ENCODE measurements around the gene MAP2K5.

GRCh38 chr15:67835297-67836133 is 293.0 kb downstream of the MAP2K5 start:
- TF ChIP-seq, protein P1, sequence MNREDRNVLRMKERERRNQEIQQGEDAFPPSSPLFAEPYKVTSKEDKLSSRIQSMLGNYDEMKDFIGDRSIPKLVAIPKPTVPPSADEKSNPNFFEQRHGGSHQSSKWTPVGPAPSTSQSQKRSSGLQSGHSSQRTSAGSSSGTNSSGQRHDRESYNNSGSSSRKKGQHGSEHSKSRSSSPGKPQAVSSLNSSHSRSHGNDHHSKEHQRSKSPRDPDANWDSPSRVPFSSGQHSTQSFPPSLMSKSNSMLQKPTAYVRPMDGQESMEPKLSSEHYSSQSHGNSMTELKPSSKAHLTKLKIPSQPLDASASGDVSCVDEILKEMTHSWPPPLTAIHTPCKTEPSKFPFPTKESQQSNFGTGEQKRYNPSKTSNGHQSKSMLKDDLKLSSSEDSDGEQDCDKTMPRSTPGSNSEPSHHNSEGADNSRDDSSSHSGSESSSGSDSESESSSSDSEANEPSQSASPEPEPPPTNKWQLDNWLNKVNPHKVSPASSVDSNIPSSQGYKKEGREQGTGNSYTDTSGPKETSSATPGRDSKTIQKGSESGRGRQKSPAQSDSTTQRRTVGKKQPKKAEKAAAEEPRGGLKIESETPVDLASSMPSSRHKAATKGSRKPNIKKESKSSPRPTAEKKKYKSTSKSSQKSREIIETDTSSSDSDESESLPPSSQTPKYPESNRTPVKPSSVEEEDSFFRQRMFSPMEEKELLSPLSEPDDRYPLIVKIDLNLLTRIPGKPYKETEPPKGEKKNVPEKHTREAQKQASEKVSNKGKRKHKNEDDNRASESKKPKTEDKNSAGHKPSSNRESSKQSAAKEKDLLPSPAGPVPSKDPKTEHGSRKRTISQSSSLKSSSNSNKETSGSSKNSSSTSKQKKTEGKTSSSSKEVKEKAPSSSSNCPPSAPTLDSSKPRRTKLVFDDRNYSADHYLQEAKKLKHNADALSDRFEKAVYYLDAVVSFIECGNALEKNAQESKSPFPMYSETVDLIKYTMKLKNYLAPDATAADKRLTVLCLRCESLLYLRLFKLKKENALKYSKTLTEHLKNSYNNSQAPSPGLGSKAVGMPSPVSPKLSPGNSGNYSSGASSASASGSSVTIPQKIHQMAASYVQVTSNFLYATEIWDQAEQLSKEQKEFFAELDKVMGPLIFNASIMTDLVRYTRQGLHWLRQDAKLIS (CRISPR knock-in tag; IDR thresholded peaks at IDR 0.05; ENCODE audit: borderline replicate concordance): no peak
- TF ChIP-seq CTCF (IDR thresholded peaks at IDR 0.05) (no peak), TEAD1 (CRISPR knock-in tag; IDR thresholded peaks at IDR 0.05) (no peak), SP1 (CRISPR knock-in tag; conservative IDR thresholded peaks at IDR 0.05) (no peak), CREM (CRISPR knock-in tag; IDR thresholded peaks at IDR 0.05) (no peak), ZNF317 (CRISPR knock-in tag; IDR thresholded peaks at IDR 0.05; ENCODE audit: borderline replicate concordance, low read depth) (no peak), CBFB (CRISPR knock-in tag; IDR thresholded peaks at IDR 0.05; ENCODE audit: low read depth) (no peak)
- TF ChIP-seq, protein P2, sequence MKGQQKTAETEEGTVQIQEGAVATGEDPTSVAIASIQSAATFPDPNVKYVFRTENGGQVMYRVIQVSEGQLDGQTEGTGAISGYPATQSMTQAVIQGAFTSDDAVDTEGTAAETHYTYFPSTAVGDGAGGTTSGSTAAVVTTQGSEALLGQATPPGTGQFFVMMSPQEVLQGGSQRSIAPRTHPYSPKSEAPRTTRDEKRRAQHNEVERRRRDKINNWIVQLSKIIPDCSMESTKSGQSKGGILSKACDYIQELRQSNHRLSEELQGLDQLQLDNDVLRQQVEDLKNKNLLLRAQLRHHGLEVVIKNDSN (CRISPR knock-in tag; IDR thresholded peaks at IDR 0.05): no peak
- TF ChIP-seq, protein P3, sequence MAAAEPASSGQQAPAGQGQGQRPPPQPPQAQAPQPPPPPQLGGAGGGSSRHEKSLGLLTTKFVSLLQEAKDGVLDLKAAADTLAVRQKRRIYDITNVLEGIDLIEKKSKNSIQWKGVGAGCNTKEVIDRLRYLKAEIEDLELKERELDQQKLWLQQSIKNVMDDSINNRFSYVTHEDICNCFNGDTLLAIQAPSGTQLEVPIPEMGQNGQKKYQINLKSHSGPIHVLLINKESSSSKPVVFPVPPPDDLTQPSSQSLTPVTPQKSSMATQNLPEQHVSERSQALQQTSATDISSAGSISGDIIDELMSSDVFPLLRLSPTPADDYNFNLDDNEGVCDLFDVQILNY (CRISPR knock-in tag; IDR thresholded peaks at IDR 0.05): 0 out of 2 replicates have a peak, but pooled peaks have one; percentile 53
- TF ChIP-seq, protein P4, sequence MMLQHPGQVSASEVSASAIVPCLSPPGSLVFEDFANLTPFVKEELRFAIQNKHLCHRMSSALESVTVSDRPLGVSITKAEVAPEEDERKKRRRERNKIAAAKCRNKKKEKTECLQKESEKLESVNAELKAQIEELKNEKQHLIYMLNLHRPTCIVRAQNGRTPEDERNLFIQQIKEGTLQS (CRISPR knock-in tag; conservative IDR thresholded peaks at IDR 0.05): no peak

All from WTC11 (cell line).